ENCODE data around the gene NLRC5.
"Not testable (repeated sequence)": the region's sequence is repeated elsewhere in the genome, so short reads cannot be mapped to it uniquely, and the experiment has no call there.

Gene NLRC5

DNA sequence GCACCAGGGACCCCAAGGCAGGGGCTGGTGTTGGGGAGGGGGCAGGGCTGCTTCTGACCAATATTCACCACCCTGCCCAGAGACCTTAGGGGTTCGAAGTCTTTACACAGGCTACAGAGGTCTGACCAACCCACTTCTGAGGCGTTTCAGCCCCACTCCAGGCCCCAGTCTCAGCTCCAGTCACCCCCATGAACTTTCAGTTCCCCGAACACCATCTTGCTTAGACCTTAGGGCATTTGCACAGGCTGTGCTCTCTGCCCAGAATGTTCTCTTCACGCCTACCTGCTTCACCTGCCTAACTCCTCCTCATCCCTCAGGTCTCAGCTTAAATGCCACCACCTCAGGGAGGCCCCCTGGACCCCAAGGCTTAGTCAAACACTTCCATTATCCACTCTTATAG, 77.3 kb downstream of the NLRC5 start:
- 87 to 90% methylated on average over 4 of the region's 4 CpGs for WGBS, 2 experiments (ENCODE audit: insufficient coverage in 2 of 2)
- H3K4me1 ChIP-seq (ENCODE audit: control insufficient read depth, insufficient read depth, low read length, poor library complexity, severe bottlenecking) = peaks cover under 1% of the 10 kb centered on the region
- H3K27ac ChIP-seq (ENCODE audit: low read depth, low read length, severe bottlenecking) = no peak overlapping the region
- H3K9me3 ChIP-seq (ENCODE audit: control insufficient read depth, low read length) = no peaks in the 10 kb centered on the region
- no peaks in the 10 kb centered on the region for H3K36me3 ChIP-seq (ENCODE audit: control insufficient read depth, insufficient read depth, low read length)
- no peak overlapping the region for H3K4me3 ChIP-seq (ENCODE audit: extremely low read depth, insufficient read depth, low read length, poor library complexity, severe bottlenecking)

DNA sequence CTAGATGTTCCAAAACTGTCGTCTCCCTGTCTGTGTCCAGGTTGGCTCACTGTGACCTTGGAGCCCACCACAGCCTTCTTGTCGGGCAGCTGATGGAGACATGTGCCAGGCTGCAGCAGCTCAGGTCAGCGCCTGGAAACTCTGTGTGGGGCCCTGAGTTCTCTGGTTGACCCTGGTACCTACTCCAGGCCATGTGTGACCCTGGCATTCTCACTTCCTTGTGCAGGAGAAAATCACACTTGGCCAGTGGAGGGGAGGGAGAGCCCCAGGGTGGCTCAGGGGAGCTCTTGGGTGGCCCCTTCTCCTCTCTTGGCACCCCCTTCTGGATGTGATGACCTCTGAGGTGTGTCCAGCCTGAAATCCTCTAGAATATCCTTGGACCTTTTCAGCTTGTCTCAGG, 78.0 kb downstream of the NLRC5 start:
- WGBS, 2 experiments (ENCODE audit: insufficient coverage in 2 of 2) = 86 to 92% methylated on average over 3 of the region's 3 CpGs
- Histone ChIP-seq H3K9me3 (ENCODE audit: control insufficient read depth, low read length) (no peaks in the 10 kb centered on the region), H3K4me1 (ENCODE audit: control insufficient read depth, insufficient read depth, low read length, poor library complexity, severe bottlenecking) (no peaks in the 10 kb centered on the region), H3K4me3 (ENCODE audit: extremely low read depth, insufficient read depth, low read length, poor library complexity, severe bottlenecking) (no peak overlapping the region), H3K27ac (ENCODE audit: low read depth, low read length, severe bottlenecking) (no peak overlapping the region), H3K36me3 (ENCODE audit: control insufficient read depth, insufficient read depth, low read length) (no peaks in the 10 kb centered on the region)

DNA sequence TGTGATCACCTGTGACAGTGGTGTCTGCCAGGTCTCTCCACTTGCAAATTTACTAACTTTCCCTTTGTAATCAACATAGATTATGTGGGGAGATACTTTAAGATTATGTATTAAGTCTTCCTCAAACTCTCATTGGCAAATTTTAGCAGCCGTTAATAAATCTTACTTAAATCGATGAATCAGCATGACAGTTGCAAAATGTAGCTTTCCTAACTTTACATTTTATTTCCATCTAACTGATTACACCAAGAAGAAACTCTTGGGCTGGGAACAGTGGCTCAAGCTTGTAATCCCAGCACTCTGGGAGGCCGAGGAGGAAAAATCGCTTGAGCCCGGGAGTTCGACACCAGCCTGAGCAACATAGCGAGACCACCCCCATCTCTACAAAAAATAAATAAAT, 79.7 kb downstream of the NLRC5 start:
- 100% methylated on average over 1 to 2 of the region's 7 CpGs for WGBS, 2 experiments (ENCODE audit: insufficient coverage in 2 of 2)
- Histone ChIP-seq H3K36me3 (ENCODE audit: control insufficient read depth, insufficient read depth, low read length) (no peaks in the 10 kb centered on the region), H3K4me1 (ENCODE audit: control insufficient read depth, insufficient read depth, low read length, poor library complexity, severe bottlenecking) (no peaks in the 10 kb centered on the region), H3K4me3 (ENCODE audit: extremely low read depth, insufficient read depth, low read length, poor library complexity, severe bottlenecking) (no peak overlapping the region), H3K9me3 (ENCODE audit: control insufficient read depth, low read length) (no peaks in the 10 kb centered on the region), H3K27ac (ENCODE audit: low read depth, low read length, severe bottlenecking) (no peak overlapping the region)

DNA sequence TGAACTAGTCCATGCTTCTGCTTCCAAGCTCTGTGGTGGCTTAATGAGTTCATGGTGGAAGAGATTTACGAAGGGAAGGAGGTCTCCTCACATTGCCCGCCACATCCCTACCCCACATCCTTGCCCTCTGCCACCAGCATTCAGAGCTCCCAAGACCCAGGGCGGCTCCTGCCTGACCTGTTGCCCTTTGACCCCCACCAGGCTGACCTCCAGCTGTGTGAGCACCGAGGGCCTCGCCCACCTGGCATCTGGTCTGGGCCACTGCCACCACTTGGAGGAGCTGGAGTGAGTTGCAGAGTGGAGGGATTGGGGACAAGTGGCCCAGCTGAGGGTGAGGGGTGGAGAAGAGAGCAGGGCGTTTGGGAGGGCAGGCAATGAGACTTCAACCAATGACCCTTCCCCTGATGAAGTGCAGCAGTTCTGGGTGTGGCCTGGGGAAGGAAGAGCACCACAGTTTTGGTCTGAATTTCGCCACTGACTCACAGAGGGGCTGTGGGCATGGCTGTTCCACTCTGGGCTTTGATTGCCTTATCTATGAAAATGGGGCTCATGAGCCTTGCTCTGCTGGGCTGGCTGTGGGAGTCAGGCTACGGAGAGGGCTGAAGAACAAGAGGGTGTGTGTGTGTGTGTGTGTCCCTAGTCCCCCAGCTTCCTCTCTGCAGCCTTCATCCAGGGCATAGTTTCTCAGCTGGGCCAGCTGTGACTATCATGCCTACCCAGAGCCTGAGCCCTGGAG, 80.4 kb downstream of the NLRC5 start:
- H3K9me3 ChIP-seq (ENCODE audit: control insufficient read depth, low read length) = no peaks in the 10 kb centered on the region
- no peaks in the 10 kb centered on the region for H3K36me3 ChIP-seq (ENCODE audit: control insufficient read depth, insufficient read depth, low read length)
- 72 to 85% methylated on average over 3 to 5 of the region's 8 CpGs for WGBS, 2 experiments (ENCODE audit: insufficient coverage in 2 of 2)
- H3K4me3 ChIP-seq (ENCODE audit: extremely low read depth, insufficient read depth, low read length, poor library complexity, severe bottlenecking) = no peak overlapping the region
- no peak overlapping the region for H3K27ac ChIP-seq (ENCODE audit: low read depth, low read length, severe bottlenecking)
- no peaks in the 10 kb centered on the region for H3K4me1 ChIP-seq (ENCODE audit: control insufficient read depth, insufficient read depth, low read length, poor library complexity, severe bottlenecking)

DNA sequence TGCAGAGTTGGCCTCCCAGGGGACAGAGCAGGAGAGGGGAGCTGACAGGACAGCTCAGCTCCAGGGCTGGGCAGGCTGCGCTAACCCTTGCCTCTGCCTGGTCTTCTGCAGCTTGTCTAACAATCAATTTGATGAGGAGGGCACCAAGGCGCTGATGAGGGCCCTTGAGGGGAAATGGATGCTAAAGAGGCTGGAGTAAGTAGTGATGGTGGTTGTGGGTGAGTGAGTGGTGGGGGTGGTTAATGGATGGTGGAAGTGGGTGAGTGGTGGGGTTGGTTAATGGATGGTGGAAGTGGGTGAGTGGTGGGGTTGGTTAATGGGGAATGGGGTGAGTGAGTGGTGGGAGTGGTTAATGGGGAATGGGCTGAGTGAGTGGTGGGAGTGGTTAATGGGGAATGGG, 81.1 kb downstream of the NLRC5 start:
- no peaks in the 10 kb centered on the region for H3K36me3 ChIP-seq (ENCODE audit: control insufficient read depth, insufficient read depth, low read length)
- 100% methylated on average over 2 of the region's 2 CpGs; no CpG with 5 or more reads in 1 of the 2 experiments for WGBS, 2 experiments (ENCODE audit: insufficient coverage in 2 of 2)
- H3K9me3 ChIP-seq (ENCODE audit: control insufficient read depth, low read length) = no peaks in the 10 kb centered on the region
- no peaks in the 10 kb centered on the region for H3K4me1 ChIP-seq (ENCODE audit: control insufficient read depth, insufficient read depth, low read length, poor library complexity, severe bottlenecking)
- H3K4me3 ChIP-seq (ENCODE audit: extremely low read depth, insufficient read depth, low read length, poor library complexity, severe bottlenecking) = no peak overlapping the region
- H3K27ac ChIP-seq (ENCODE audit: low read depth, low read length, severe bottlenecking) = no peak overlapping the region

DNA sequence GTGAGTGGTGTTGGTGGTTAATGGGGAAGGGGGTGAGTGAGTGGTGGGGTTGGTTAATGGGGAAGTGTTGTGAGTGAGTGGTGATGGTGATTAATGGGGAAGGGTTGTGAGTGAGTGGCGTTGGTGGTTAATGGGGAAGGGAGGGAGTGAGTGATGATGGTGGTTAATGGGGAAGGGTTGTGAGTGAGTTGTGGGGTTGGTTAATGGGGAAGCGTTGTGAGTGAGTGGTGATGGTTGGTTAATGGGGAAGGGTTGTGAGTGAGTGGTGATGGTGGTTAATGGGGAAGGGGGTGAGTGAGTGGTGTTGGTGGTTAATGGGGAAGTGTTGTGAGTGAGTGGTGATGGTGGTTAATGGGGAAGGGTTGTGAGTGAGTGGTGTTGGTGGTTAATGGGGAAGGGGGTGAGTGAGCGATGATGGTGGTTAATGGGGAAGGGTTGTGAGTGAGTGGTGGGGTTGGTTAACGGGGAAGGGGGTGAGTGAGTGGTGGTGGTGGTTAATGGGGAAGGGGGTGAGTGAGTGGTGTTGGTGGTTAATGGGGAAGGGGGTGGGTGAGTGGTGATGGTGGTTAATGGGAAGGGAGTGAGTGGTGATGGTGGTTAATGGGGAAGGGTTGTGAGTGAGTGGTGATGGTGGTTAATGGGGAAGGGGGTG, 81.8 kb downstream of the NLRC5 start:
- not testable (repeated sequence) for H3K36me3 ChIP-seq (ENCODE audit: control insufficient read depth, insufficient read depth, low read length); H3K27ac ChIP-seq (ENCODE audit: low read depth, low read length, severe bottlenecking); H3K4me3 ChIP-seq (ENCODE audit: extremely low read depth, insufficient read depth, low read length, poor library complexity, severe bottlenecking); H3K9me3 ChIP-seq (ENCODE audit: control insufficient read depth, low read length); H3K4me1 ChIP-seq (ENCODE audit: control insufficient read depth, insufficient read depth, low read length, poor library complexity, severe bottlenecking)
- 92 to 97% methylated on average over 4 of the region's 4 CpGs for WGBS, 2 experiments (ENCODE audit: insufficient coverage in 2 of 2)

DNA sequence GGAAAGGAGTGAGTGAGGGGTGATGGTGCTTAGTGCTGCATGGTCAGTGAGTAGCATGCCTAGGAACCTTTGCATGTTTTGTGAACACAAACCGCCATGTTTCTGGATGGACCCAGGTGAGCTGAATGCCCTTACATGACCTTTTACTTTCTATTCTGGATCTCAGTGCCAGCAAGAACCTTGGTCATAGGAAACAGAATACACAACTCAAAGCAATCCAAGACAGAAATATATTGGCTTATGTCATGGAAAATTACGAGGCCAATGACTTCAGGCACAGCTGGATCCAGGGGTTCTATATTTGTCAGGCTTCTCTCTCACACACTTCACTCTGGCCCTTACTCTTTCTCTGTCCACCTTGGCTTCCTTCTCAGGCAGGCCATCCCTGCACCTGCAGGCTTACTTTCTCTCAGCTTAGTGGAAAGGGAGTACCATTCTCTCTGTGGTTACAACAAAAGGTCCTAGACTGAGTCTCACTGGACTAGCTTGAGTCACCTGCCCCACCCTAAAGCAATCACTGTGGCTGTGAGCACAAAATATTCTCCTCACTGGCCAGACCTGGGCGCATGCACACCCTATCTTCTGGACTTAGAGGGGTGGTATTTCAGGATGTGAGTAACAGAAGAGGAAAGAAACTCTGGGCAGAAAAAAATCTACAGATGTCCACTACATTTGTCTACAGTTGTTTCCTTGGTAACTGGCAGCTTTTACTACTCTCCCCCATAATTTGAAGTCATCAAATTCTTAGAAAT, 82.7 kb downstream of the NLRC5 start:
- Histone ChIP-seq H3K4me3 (ENCODE audit: extremely low read depth, insufficient read depth, low read length, poor library complexity, severe bottlenecking) (no peak overlapping the region), H3K27ac (ENCODE audit: low read depth, low read length, severe bottlenecking) (no peak overlapping the region)
- WGBS, 2 experiments (ENCODE audit: insufficient coverage in 2 of 2) = 100% methylated on average over 1 to 2 of the region's 3 CpGs

DNA sequence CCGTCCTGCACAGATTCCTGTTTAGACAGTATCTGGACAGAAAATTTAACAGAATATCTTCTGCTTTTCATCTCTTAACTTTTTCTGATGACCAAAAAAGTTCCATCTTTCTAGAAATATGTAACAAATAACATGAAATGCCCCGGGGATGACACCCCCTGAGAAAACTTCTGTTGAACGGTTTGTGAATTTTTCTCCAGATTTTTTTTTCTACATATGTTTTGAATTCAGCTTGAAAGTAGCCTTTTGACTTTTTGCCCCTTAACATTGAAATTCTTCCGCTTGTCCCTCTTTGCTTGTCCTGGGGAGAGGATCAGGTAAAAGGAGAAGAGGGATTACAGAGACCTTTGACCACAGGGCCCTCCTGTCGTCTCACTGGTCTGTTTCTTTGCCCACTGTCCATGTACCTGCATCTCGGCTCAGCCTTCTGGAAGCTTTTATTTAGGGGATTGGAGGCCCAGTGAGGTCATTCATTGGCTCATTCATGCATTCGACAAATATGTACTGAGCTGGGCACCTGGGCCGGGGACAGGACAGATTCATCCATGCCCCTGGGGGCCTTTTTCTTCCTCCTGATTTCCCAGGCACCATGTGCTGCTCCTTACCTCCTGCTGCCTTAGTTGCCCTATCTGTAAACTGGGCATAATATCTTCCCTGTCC, 83.4 kb downstream of the NLRC5 start:
- no peaks in the 10 kb centered on the region for H3K36me3 ChIP-seq (ENCODE audit: control insufficient read depth, insufficient read depth, low read length)
- 79 to 83% methylated on average over 4 to 6 of the region's 8 CpGs for WGBS, 2 experiments (ENCODE audit: insufficient coverage in 2 of 2)
- no peak overlapping the region for H3K4me3 ChIP-seq (ENCODE audit: extremely low read depth, insufficient read depth, low read length, poor library complexity, severe bottlenecking)
- H3K9me3 ChIP-seq (ENCODE audit: control insufficient read depth, low read length) = no peaks in the 10 kb centered on the region
- no peaks in the 10 kb centered on the region for H3K4me1 ChIP-seq (ENCODE audit: control insufficient read depth, insufficient read depth, low read length, poor library complexity, severe bottlenecking)
- H3K27ac ChIP-seq (ENCODE audit: low read depth, low read length, severe bottlenecking) = no peak overlapping the region

More for the DNA sequence above, 82.7 kb downstream of the NLRC5 start:
- no peaks in the 10 kb centered on the region for H3K4me1 ChIP-seq (ENCODE audit: control insufficient read depth, insufficient read depth, low read length, poor library complexity, severe bottlenecking)
- no peaks in the 10 kb centered on the region for H3K9me3 ChIP-seq (ENCODE audit: control insufficient read depth, low read length)
- no peaks in the 10 kb centered on the region for H3K36me3 ChIP-seq (ENCODE audit: control insufficient read depth, insufficient read depth, low read length)

DNA sequence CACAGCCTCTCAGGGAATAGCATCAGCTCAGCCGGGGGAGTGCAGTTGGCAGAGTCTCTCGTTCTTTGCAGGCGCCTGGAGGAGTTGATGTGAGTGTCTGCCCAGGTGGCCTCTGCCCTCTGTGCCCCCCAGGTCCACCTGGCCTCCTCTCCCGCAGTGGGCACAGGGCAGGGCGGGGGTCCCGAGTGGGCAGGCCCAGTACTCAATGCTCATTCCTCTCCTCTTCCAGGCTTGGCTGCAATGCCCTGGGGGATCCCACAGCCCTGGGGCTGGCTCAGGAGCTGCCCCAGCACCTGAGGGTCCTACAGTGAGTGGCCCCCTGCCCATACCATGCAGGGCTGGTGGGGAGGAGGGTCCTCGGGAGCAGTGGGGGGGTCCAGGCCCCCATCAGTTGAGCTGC, 88.4 kb downstream of the NLRC5 start:
- 90% methylated on average over 2 to 6 of the region's 7 CpGs for WGBS, 2 experiments (ENCODE audit: insufficient coverage in 2 of 2)
- no peaks in the 10 kb centered on the region for H3K9me3 ChIP-seq (ENCODE audit: control insufficient read depth, low read length)
- no peak overlapping the region for H3K4me3 ChIP-seq (ENCODE audit: extremely low read depth, insufficient read depth, low read length, poor library complexity, severe bottlenecking)

DNA sequence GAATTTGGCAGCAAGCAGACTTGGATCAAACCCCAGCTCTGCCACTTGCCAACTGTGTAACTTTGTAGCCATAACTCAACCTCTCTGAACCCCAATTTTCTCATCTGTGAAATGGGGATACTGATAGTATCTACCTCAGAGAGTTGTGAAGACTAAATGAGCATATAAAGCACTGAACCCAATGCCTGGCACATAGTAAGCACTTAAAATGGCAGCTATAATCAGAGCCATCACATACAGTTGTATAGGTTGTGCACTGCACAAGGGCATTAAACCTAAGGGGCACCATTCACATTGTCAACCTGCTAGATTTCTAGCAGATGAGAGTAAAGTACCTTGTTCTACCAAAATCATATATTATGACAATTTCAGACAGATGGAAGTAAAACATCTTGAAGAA, 92.4 kb downstream of the NLRC5 start:
- Histone ChIP-seq H3K36me3 (ENCODE audit: control insufficient read depth, insufficient read depth, low read length) (no peaks in the 10 kb centered on the region), H3K4me3 (ENCODE audit: extremely low read depth, insufficient read depth, low read length, poor library complexity, severe bottlenecking) (no peak overlapping the region), H3K9me3 (ENCODE audit: control insufficient read depth, low read length) (no peaks in the 10 kb centered on the region), H3K4me1 (ENCODE audit: control insufficient read depth, insufficient read depth, low read length, poor library complexity, severe bottlenecking) (no peaks in the 10 kb centered on the region), H3K27ac (ENCODE audit: low read depth, low read length, severe bottlenecking) (no peak overlapping the region)

More for the DNA sequence above, 88.4 kb downstream of the NLRC5 start:
- Histone ChIP-seq H3K27ac (ENCODE audit: low read depth, low read length, severe bottlenecking) (no peak overlapping the region), H3K4me1 (ENCODE audit: control insufficient read depth, insufficient read depth, low read length, poor library complexity, severe bottlenecking) (no peaks in the 10 kb centered on the region), H3K36me3 (ENCODE audit: control insufficient read depth, insufficient read depth, low read length) (no peaks in the 10 kb centered on the region)
